Activated naive CD8-positive, alpha-beta T cell treated with anti-CD3 and anti-CD28 coated beads, Interleukin-2, amount 10 ng/mL, durations not matched to agents 7 days and 5 days (primary cell): ENCODE data around the gene ITGBL1. TPM values are rescaled to one million over a fixed set of nuclear protein-coding genes. Genes with fewer than 3 reads are reported as not detected.

Experiments
- ATAC-seq: fragments of 150-1000 bp; cut with Tn5 transposase; one replicate; pipeline ENCODE4 v1.10.0; 2021; ENCODE audit warnings: low read depth, moderate library complexity
- POLR2A ChIA-PET: fragments of 350-600 bp; sonication (Branson Sonifier 250); formaldehyde crosslinking; loops from one replicate; lab custom pipeline; 2021; ENCODE audit warnings: antibody characterized with exemption; lab: Charles Lee
- DNase-seq: peaks from one replicate; pipeline ENCODE4 v3.0.0; 2021
- H3K27ac Mint-ChIP-seq: one replicate; pipeline ENCODE4 v1.8.0; 2022; ENCODE audit warnings: mild to moderate bottlenecking, mixed read lengths
- H3K27me3 Mint-ChIP-seq: one replicate; pipeline ENCODE4 v1.8.0; 2022; ENCODE audit warnings: mild to moderate bottlenecking, moderate library complexity, mixed read lengths
- H3K36me3 Mint-ChIP-seq: one replicate; pipeline ENCODE4 v1.8.0; 2021; ENCODE audit warnings: mild to moderate bottlenecking, mixed read lengths
- H3K4me1 Mint-ChIP-seq: one replicate; pipeline ENCODE4 v1.8.0; 2021; ENCODE audit warnings: mixed read lengths
- H3K4me3 Mint-ChIP-seq: one replicate; pipeline ENCODE4 v1.8.0; 2022; ENCODE audit warnings: mild to moderate bottlenecking, moderate library complexity, mixed read lengths
- H3K9me3 Mint-ChIP-seq: one replicate; pipeline ENCODE4 v1.8.0; 2021; ENCODE audit warnings: mixed read lengths
- total RNA-seq, 2 experiments: library from RNA; stranded (reverse); gene quantifications; one replicate each; pipeline ENCODE4 v1.2.3, GENCODE V29; 2021

ITGBL1 gene
- total RNA-seq, 2 experiments from 2014 or later, result not detected

GRCh38 chr13:101695870-101696516, 243.5 kb downstream of the ITGBL1 start:
- Mint-ChIP-seq H3K4me1 (no peaks in the 10 kb centered on the region), H3K9me3 (no peaks in the 10 kb centered on the region), H3K27me3 (peaks cover 1% of the 10 kb centered on the region), H3K4me3 (no peak overlapping the region), H3K36me3 (no peaks in the 10 kb centered on the region), H3K27ac (no peak overlapping the region)
- DNase-seq (no peak), ATAC-seq (no peak)
- POLR2A ChIA-PET, result no interaction called here

- peaks cover 2% of the 10 kb centered on the region for H3K27me3 Mint-ChIP-seq
- DNase-seq (no peak), ATAC-seq (no peak)
- no peaks in the 10 kb centered on the region for H3K4me1 Mint-ChIP-seq
- no peak overlapping the region for H3K27ac Mint-ChIP-seq
- H3K4me3 Mint-ChIP-seq, result no peak overlapping the region
- no peaks in the 10 kb centered on the region for H3K36me3 Mint-ChIP-seq
- POLR2A ChIA-PET, result no interaction called here
- no peaks in the 10 kb centered on the region for H3K9me3 Mint-ChIP-seq
Measured at GRCh38 chr13:101697745-101698144, 245.3 kb downstream of the ITGBL1 start.

- DNase-seq (no peak), ATAC-seq (no peak)
- no peak overlapping the region for H3K27ac Mint-ChIP-seq
- no peak overlapping the region for H3K4me3 Mint-ChIP-seq
- POLR2A ChIA-PET, result no interaction called here
- H3K27me3 Mint-ChIP-seq, result peaks cover 2% of the 10 kb centered on the region
- no peaks in the 10 kb centered on the region for H3K9me3 Mint-ChIP-seq
- H3K36me3 Mint-ChIP-seq, result no peaks in the 10 kb centered on the region
- no peaks in the 10 kb centered on the region for H3K4me1 Mint-ChIP-seq
Measured at GRCh38 chr13:101698400-101698799, 245.9 kb downstream of the ITGBL1 start.

DNA sequence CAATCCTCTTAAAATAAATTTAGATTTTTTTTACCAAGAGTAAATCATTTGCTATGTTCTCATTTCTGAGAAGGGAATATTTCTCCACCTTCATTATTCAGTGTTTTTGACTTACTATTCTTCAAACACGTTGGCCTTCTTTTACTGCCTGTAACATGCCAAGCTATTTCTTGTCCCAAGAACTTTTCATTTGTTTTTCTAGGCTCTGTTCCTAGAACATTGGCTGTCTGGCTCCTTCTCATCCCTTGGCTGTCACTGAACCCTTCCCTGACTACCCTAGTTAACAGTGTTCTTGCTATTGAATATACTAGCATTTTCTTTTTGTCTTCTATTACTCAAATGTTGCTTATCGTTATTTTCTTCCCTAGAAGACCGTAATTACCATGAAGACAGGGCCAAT, 248.1 kb downstream of the ITGBL1 start:
- no peak overlapping the region for H3K27ac Mint-ChIP-seq

DNA sequence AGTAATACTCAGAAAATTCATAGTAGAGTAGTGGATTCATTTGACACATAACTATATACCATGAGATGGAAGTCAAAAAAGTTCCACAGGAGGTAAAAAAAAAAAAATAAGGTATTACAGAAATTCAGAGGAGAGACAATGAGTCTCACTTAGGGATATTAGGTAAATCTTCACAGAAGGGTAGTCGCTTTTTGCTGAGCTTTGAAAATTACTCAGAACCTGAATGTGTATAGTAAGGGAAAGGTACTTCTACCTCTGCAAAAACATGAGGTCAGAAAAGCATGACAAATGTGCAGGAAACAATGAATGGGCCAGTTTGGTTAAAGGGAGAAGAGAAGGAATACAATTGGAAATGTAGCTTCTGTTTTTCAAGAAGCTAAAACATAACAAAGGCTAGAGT, 250.6 kb downstream of the ITGBL1 start:
- H3K4me3 Mint-ChIP-seq, result no peak overlapping the region
- peaks cover 10% of the 10 kb centered on the region for H3K4me1 Mint-ChIP-seq
- POLR2A ChIA-PET, result interaction anchor here (0.7 kb wide), 1 partner anchor 184 kb away, joined by 3 read pairs; no protein-coding TSS in a partner anchor
- peaks cover 13% of the 10 kb centered on the region for H3K27me3 Mint-ChIP-seq
- no peaks in the 10 kb centered on the region for H3K9me3 Mint-ChIP-seq
- no peak overlapping the region for H3K27ac Mint-ChIP-seq
- DNase-seq (no peak), ATAC-seq (no peak)
- no peaks in the 10 kb centered on the region for H3K36me3 Mint-ChIP-seq

More for the DNA sequence above, 248.1 kb downstream of the ITGBL1 start:
- Mint-ChIP-seq H3K36me3 (no peaks in the 10 kb centered on the region), H3K9me3 (no peaks in the 10 kb centered on the region), H3K4me1 (peaks cover 2% of the 10 kb centered on the region), H3K4me3 (no peak overlapping the region), H3K27me3 (peaks cover 4% of the 10 kb centered on the region)
- no peak for ATAC-seq
- POLR2A ChIA-PET, result no interaction called here
- no peak for DNase-seq

- DNase-seq (no peak), ATAC-seq (no peak)
- Mint-ChIP-seq H3K4me3 (no peak overlapping the region), H3K27me3 (peaks cover 17% of the 10 kb centered on the region), H3K4me1 (peaks cover 10% of the 10 kb centered on the region), H3K27ac (no peak overlapping the region), H3K36me3 (no peaks in the 10 kb centered on the region), H3K9me3 (no peaks in the 10 kb centered on the region)
- POLR2A ChIA-PET, result no interaction called here
Measured at GRCh38 chr13:101703838-101704237, 251.4 kb downstream of the ITGBL1 start.

DNA sequence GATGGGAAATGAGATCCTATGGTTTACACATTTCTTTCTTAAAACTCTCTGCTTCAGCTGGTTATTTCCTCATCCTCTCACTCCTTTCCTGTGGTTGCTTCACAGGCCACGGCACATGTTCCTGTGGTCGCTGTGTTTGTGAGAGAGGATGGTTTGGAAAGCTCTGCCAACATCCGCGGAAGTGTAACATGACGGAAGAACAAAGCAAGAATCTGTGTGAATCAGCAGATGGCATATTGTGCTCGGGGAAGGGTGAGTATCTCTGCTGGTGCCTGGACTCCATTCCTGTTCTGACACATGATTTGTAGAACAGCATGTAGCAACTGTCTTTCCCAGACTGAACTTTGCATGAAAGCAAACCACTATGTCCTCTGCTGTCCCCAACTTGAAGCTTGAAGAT, 254.2 kb downstream of the ITGBL1 start:
- H3K27me3 Mint-ChIP-seq, result peaks cover 21% of the 10 kb centered on the region
- peak overlapping the region; percentile 43 for H3K4me3 Mint-ChIP-seq
- POLR2A ChIA-PET, result no interaction called here
- H3K36me3 Mint-ChIP-seq, result no peaks in the 10 kb centered on the region
- peaks cover 10% of the 10 kb centered on the region for H3K4me1 Mint-ChIP-seq
- no peak overlapping the region for H3K27ac Mint-ChIP-seq
- DNase-seq, result peak; percentile 32
- ATAC-seq, result peak; percentile 54
- no peaks in the 10 kb centered on the region for H3K9me3 Mint-ChIP-seq

GRCh38 chr13:101707659-101708058, 255.2 kb downstream of the ITGBL1 start:
- H3K27ac Mint-ChIP-seq, result no peak overlapping the region

DNA sequence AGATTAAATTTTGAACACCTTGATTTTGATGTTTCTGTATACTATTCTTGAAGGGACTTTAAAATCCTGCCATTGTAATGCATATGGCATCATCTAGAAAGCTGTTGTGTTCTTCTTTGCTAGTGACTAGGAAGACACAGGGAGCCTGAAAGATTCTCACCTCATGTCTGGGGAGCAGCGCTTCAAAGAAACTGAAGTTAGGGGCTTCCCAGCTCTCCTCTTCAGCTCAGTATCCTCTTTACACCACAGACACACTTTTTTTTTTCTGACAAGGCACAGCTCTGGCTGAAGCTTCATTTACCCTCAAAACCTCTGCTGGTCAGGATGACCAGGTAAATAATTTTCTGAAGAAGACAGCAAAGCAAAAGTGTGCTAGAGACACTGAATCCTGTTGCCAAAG, 255.6 kb downstream of the ITGBL1 start:
- Mint-ChIP-seq H3K4me1 (peaks cover 10% of the 10 kb centered on the region), H3K36me3 (no peaks in the 10 kb centered on the region), H3K27me3 (peaks cover 19% of the 10 kb centered on the region), H3K9me3 (no peaks in the 10 kb centered on the region), H3K4me3 (no peak overlapping the region), H3K27ac (no peak overlapping the region)
- no peak for DNase-seq
- ATAC-seq, result no peak
- POLR2A ChIA-PET, result no interaction called here

More at GRCh38 chr13:101707659-101708058, 255.2 kb downstream of the ITGBL1 start:
- H3K4me3 Mint-ChIP-seq, result no peak overlapping the region
- ATAC-seq (no peak), DNase-seq (no peak)
- POLR2A ChIA-PET, result no interaction called here
- peaks cover 10% of the 10 kb centered on the region for H3K4me1 Mint-ChIP-seq
- no peaks in the 10 kb centered on the region for H3K9me3 Mint-ChIP-seq
- H3K27me3 Mint-ChIP-seq, result peaks cover 20% of the 10 kb centered on the region
- no peaks in the 10 kb centered on the region for H3K36me3 Mint-ChIP-seq

DNA sequence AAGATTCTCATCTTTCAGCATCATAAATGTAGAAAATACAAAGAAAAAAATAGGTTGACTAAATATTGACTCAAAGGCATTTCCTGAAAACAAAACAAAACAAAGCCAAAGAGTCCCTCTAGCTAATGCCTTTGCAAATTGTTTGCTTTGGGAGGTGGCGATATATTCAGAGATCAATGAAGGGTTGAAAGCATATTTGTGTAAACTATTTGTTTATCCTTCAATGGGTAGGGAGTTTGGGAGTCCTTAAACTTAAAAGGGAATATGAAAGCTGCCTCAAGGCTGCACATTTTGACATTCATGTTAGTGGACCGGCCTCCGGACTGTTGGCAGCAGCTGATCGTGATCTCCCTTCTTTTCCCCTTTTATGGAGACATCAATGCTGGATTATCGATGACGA, 257.5 kb downstream of the ITGBL1 start:
- Mint-ChIP-seq H3K27me3 (peaks cover 16% of the 10 kb centered on the region), H3K4me3 (no peak overlapping the region), H3K27ac (no peak overlapping the region), H3K9me3 (no peaks in the 10 kb centered on the region), H3K4me1 (peaks cover 10% of the 10 kb centered on the region), H3K36me3 (no peaks in the 10 kb centered on the region)
- ATAC-seq (no peak), DNase-seq (no peak)
- POLR2A ChIA-PET, result no interaction called here

- Mint-ChIP-seq H3K4me1 (peaks cover 7% of the 10 kb centered on the region), H3K36me3 (no peaks in the 10 kb centered on the region), H3K27ac (no peak overlapping the region), H3K27me3 (peaks cover 16% of the 10 kb centered on the region), H3K4me3 (no peak overlapping the region), H3K9me3 (no peaks in the 10 kb centered on the region)
- POLR2A ChIA-PET, result no interaction called here
- DNase-seq, result no peak
- ATAC-seq, result no peak
Measured at GRCh38 chr13:101711307-101712025, 259.0 kb downstream of the ITGBL1 start.

- no peak for ATAC-seq
- Mint-ChIP-seq H3K4me3 (no peak overlapping the region), H3K36me3 (no peaks in the 10 kb centered on the region), H3K27ac (no peak overlapping the region), H3K9me3 (no peaks in the 10 kb centered on the region), H3K4me1 (peaks cover 1% of the 10 kb centered on the region), H3K27me3 (peaks cover 15% of the 10 kb centered on the region)
- DNase-seq, result no peak
- POLR2A ChIA-PET, result no interaction called here
Measured at GRCh38 chr13:101712026-101712348, 259.5 kb downstream of the ITGBL1 start.

DNA sequence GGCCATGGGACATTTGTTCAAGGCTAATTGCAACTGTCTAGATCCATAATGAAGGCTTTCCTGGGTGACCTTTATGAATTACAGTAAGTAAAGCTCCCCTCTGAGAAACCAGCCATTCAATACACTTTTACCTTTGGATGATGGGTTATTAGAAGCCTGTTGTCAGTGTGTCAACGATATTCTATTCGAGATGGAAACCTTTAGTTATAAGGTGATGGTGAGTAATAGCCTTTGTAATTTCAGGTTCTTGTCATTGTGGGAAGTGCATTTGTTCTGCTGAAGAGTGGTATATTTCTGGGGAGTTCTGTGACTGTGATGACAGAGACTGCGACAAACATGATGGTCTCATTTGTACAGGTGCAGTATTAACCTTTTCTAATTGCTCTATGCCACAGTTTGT, 261.7 kb downstream of the ITGBL1 start:
- Mint-ChIP-seq H3K27ac (no peak overlapping the region), H3K9me3 (no peaks in the 10 kb centered on the region), H3K4me1 (no peaks in the 10 kb centered on the region), H3K36me3 (no peaks in the 10 kb centered on the region), H3K27me3 (peaks cover 8% of the 10 kb centered on the region), H3K4me3 (no peak overlapping the region)
- ATAC-seq (no peak), DNase-seq (no peak)
- POLR2A ChIA-PET, result no interaction called here

- no peak for DNase-seq
- peaks cover 4% of the 10 kb centered on the region for H3K27me3 Mint-ChIP-seq
- H3K4me1 Mint-ChIP-seq, result no peaks in the 10 kb centered on the region
- H3K27ac Mint-ChIP-seq, result no peak overlapping the region
- POLR2A ChIA-PET, result no interaction called here
- no peaks in the 10 kb centered on the region for H3K36me3 Mint-ChIP-seq
- ATAC-seq, result no peak
- no peak overlapping the region for H3K4me3 Mint-ChIP-seq
- H3K9me3 Mint-ChIP-seq, result no peaks in the 10 kb centered on the region
Measured at GRCh38 chr13:101717353-101717752, 264.9 kb downstream of the ITGBL1 start.
